SHP77 (cell line): ENCODE measurements around the gene SHQ1.

Source experiments
- DNase-seq, 2 experiments: peaks; one replicate each; lab custom pipeline; 2025; lab: John Stamatoyannopoulos, UW

SHQ1 gene

DNA sequence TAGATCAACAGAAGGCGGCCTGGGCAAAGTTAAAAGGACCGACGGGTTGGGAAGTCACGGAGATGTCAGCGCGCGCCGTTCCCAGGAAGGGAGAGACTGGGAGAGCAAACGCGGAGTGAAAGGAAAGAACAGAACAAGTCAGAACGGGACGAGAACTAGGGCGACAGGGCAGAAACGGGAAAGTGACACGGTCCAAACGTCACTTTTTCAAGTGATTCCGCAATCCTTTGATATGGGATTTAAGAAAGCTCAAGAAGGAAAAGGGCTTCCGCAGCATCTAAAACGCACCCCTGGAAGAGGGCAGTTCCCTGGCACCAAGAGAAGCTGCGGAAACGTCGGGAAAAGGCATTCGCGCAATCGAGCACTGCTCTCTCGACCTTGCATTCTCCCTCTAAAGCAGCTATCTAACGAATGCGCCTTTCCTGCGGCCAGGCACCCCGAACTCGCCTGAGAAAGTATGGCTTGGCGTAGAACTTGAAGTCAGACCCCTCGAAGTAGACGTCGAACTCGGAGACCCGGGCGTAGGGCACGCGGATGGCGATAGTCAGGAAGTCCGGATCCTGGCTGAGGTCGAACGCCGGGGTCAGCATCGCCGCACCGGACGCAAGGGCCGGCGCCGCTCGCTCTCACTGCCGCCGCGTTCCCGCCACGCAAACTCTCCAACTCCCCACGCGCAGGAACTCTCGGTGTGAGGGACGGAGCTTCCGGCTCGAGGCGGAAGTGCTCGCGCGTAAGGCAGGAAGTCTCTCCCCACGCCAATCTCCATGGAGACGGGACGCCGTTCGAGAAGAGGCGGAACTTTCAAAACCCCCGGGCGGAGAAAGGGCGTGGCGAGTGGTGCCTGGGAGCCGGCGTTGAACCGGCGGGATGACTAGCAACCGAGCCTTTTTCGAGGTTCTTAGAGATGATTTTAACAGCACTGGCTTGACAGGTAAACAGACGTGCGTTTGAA lies at the start of gene SHQ1:
TSS of gene SHQ1 (minus strand) at position 695 of the 952 bp plus-strand sequence. CDS start at position 590, 105 bp downstream.
- peak; percentile 94 to 95 for DNase-seq

DNA sequence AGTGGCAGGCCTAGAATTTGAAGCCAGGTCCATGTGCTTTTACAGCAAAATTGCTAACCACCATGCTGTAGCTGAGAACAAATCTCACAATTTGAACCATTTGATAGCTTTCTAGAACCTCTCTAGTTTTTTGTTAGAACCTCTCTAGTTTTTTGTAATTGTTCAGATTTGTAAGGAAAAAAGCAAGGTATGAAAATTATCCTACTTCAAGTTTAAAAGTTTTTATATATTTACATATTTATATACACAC lies 49.4 kb upstream of the SHQ1 start:
- DNase-seq = no peak

DNA sequence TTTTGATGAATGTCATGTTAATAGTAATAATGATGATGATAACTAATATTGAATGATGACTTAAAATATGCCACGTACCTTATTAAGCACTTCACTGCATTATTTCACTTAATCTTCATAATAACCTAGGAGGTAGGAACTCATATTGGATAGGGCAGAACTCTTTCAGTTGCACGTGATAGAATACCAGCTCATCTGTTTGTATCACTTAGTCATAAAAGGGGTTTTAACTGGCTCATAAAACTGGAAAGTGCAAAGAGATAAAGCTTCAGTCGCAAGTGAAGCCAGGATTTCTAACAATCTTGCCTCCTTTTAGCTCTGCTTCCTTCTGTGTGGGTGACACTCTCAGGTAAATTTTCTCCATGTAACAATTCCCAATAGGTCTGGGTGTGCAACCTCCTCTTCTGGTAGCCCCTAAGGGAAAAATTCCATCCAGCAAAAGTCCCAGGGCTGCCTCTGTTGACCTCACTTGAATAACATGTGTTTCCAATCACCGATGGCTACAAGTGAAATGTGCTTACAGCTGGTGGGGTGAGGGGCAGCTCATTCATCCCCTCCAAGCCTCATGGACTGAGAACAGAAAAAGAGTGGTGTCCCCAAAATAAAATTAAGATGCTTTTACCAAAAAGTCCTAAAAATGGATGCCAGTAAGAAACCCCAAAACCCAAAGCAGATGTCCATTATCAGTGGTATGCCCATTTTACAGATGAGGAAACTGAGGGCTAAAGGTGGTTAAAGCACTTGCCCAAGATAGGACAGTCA lies 48.9 kb upstream of the SHQ1 start:
- DNase-seq = no peak

DNA sequence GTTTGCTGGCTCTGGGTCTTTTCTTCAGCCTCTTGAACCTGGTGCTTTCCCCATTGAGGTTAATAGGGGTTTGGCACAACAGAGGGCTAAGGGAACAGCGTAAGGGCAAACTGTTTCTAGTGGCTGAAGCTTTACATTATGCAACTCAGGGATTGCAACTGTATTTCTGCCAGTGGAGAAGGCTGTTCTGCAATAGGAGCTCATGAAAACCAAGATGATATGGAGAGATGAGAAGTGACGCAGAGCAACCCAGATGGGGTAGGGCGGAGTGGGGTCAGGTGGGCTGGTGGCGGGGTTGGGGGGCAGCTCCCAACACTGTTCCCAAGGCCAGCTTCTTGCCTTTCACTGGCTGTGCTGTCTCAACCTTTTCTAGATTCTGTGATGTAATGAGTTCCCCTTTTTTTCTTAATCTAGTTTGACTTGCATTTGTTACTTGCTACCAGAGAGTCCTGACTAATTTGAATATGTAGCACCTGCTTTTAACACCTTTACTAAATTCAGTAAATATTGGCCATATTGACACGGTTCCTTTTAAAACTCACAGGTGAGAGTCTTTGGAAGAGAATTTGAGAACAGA lies 46.8 kb upstream of the SHQ1 start:
- no peak for DNase-seq

DNA sequence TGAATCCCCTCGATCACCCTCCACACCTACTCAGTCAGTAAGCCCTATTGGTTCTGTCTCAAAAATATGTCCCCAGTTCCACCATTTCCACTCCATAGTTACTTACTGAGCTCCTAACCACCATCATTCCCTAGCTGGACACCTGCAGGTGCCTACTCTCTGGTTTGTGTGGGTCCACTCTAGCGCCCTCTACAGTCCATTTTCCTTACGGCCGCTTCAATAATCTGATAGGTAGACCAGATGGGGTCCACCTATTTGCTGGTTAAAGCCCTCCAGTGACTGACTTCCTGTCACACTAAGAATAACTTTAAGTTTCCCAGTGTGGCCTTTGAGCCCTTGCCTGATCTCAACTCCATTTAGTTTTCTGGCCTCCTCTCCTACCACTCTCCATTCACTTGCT lies 44.6 kb upstream of the SHQ1 start:
- DNase-seq = no peak

DNA sequence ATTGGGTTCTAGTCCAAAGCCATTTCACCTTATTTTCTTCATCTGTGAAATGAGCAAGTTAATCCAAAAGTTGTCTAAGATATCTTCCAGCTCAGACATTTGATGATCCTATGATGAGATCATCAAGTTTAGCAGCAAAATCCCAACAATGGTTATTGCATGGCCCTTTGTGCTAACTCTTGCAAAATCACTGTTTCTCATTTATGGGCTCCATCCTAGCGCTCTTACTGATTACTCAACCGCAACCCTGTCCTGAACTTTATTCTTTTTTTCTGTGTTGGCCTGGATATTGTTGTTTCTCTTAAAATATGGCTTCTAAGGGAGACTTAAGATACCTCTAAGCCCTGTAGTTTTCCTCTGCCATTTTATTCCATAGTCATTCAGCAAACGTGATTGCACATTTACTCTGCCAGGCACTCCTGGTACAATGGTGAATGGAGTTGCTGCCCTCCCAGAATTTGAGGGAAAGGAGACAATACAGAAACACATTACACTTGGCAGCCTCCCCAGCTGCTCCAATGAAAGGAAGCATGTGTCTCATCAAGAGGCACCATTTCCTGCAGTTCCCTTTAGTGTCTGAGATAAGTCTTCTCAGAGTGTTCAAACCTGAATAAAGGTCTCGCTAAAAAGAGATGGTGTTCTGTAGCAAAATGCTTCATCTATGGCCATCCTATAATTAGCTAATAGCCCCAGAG lies 44.0 kb upstream of the SHQ1 start:
- DNase-seq = no peak

DNA sequence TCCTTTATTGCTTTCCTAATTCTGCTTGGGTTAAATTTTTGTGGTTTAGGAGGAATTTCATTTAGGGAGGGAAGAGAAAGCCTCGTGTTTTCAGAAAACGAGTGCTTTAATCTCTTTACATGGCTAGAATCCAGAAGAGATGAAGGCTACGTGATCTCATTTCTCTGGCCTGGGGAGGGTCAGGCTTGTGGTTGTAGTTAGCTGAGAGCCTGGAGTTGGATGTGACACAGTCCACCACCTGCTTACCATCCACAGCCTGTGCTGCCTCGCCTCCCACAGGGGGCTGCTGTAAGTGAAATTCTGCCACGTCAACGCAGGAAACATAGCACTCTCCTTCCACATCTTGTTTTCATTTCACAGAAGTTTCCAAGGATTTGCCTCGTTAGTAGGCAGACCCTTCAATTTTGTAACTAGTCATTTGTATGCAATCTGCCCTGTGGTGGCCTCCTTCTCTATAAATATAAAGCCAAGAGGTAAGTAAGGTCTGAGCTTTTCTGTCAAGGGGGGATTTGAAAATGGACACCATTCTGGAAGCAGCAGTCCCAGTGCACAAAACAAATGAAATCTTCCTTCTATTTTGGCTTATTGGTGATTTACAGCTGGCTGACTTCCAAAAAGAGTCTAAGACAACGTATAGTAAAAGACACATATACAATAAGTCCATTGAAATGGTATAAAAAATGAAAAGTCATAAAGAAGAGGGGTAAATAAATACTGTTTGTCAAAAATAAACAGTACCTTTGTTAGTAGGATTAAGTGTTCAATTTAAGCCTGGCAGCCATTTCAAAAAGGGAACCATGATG lies 43.0 kb upstream of the SHQ1 start:
- peak; percentile 14 to 21 for DNase-seq

DNA sequence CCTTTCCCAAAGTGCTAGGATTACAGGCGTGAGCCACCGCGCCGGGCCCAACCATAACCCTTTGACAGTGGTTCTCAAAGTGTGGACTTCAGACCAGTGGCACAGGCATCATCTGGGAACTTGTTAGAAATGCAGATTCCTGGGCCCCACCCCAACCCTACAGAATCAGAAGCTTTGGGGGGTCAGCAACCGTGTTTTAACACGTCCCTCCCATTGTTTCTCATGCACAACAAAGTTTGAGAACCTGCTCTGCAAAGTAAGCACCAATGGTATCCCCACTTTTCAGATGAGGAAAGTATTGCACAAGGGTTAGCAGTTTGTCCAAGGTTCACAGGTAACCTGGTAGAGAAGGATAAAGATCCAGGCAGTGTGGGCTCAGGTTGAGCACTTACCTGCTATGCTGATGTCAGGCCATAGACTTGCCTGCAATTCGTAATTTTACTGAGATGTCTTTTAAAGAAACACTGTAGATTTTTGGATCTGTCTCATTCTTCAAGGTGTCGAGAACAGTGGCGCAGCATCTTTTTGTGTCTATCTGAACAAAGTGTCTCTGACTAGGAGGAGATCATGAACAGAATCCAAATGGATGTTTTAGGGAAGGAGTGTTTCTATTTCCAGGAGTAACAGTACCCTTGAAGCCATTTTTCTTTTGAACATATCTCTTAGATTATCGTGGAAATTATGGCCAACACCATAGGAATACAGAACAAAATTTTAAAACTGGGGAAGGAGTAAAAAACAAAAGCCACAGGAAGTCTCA lies 42.1 kb upstream of the SHQ1 start:
- no peak for DNase-seq

DNA sequence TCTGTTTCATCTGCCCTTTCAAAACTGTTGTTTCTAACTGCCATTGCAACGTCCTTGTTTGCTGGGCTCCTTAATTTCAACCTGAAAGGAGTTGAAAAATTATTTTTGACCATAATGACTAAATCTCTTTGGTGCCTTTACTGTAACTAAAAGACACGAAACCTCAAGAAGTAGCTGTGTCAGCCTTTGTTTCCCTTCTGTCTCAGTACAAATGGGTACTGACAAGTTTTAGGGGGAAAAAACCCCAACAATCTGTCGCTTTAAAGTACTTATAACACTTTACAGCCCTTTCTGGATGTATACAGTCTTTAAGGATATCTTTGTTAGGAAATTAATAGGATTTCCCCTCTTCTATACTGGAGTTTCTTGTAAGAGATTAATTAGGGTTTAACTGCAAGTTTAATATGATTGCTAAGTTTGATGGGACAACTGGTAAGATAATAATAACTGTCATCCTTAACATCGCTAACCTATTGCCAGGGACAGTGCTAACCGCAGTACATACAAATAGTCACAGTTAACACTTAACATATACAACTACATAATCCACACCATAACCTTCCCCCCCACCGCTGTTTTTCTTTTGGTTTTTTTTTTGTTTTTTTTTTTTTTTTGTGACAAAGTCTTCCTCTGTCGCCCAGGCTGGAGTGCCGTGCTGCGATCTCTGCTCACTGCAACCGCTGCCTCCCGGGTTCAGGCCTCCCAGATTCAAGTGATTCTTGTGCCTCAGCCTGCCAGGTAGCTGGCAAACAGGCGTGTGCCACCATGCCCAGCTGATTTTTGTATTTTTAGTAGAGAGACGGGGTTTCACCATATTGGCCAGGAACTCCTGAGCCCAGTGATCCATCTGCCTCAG lies 41.3 kb upstream of the SHQ1 start:
- no peak for DNase-seq

DNA sequence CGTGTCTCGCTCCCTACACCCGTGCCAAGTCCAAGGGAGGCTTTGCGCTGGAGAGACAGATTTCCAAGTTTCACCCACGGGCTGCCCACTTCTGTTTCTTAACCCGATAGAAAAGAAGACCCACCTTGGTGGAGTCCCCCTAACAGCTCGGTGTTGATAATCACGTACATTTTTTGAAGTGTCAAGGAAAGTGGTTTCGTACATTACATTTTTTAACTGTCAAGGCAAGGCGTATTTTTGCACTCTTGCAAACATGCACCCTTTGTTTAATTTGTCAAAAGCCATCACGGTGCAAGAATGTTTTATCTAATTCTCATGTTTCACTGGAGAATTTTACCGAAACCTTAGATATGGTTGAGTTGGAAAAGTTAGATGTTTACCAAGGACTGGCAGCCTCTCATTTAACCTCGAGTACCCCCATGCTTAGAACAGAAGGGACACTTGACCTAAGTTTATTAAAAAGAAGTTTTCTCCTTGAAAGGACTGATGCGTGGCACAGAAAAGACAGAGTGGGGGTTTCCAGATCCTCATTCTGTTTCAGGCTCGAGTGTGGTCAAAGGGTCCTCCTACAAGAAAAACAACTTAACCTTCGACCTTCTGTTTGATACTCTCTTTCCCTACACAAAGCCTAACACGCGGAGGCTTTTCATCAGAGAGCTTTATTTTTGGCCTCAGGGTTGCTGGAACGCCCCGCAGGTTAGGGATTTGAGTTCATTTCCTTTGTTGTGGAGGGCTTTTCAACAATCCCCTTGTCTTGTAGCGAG lies 40.5 kb upstream of the SHQ1 start:
- no peak for DNase-seq

DNA sequence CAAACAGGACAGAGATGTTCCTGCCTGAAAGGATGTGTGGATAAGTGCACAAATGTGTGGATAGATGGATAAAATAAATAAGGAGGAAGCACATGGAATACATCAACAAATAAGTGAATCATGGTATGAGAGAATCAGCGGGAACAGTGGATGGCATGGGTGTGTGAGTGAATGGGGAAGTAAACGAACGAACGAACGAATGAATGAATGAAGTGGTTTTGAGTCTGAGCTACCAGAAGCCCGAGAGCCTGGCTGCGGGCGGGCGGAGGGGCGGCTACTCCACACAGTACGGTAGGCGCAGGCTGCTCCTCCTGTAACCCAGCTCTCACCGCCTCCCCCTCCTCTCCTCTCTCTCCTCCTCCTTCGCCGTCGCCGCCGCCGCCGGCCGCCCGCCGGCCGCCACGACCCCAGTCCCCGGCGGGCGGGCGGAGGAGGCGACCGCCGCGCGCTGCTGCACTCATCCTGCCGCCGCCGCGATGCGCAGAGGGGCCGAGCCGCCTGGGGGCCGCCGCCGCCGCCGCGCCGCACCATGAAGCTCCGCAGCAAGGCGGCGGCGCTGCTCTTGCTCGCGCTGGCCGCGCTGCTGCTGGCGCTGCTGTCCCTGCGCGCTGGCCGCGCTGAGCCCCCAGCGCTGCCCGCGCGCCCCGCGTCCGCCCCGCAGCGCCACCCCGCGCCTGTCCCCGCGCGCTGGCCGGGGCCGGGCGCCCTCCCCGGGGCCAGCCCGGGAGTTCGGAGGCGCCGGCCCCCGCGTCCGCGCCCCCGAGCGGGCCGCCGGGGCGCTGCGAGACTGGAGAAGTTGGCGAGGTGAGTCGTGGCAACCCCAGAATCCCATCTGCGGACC lies 39.7 kb upstream of the SHQ1 start, which contains the start of gene GXYLT2:
TSS of gene GXYLT2 (plus strand) at position 342 of the 841 bp plus-strand sequence. CDS start at position 530, 188 bp downstream.
- peak; percentile 34 to 67 for DNase-seq

DNA sequence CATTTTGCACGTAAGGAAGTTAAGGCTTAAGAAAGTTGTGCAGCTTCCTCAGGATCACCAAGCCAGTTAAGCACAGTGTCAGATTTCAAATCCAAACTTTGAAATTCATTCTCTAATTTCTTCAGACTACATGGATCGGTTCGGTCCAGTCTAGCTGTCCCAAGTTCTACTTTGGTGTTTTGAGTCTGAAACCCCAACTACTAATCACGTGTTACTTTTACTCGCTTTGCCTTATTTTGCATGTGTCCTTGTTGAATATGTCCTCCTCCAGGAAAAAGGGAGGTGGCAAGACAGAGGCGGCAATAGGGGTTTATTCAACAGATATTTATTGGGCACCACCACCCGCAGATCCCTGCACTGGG lies 39.1 kb upstream of the SHQ1 start:
- DNase-seq = no peak

DNA sequence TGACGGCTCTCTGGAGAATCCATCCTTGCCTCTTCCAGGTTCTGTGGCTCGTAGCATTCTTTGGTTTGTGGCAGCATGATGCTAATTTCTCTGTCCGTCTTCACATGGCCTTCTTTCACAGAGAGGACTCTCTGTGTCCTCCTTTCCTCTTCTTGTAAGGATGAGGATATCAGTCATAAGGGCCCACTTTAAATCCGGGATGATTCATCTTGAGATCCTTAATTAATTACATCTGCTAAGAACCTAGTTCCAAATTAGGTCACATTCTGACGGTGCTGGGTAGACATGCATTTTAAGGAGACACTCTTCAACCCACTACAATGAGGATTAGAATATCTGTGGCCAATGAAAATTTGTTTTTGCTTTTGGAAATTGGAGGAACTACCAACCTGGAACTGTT lies 23.9 kb upstream of the SHQ1 start:
- no peak for DNase-seq

DNA sequence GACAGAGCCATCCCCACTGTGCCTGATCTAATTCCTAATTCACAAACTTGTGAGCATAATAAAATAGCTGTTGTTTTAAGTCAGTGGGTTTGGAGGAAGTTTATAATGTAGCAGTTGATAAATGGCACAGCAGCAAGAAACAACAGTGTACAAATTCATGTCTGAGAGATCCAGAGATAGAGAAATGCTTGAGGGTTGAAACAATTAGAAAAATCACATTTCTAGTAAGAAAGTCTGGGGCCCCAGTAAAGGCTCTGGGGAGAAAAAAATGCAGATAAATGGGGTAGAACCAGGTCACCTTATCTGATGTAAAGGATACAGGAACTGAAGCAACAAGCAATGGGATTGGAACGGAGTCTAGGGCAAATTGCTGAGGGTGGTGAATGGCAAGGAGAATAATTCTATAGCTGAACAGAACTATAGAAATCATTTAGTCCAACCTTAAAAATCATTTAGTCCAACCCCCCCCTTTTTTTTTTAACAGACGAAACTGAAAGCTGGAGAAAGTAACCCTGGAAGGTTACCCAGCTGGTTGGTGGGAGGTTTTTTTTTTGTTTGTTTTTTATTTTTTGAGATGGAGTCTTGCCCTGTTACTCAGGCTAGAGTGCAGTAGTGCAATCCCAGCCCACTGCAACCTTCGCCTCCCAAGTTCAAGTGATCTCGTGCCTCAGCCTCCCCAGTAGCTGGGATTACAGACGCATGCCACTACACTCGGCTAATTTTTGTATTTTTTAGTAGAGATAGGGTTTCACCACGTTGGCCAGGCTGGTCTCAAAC lies 14.3 kb upstream of the SHQ1 start:
- DNase-seq = no peak

DNA sequence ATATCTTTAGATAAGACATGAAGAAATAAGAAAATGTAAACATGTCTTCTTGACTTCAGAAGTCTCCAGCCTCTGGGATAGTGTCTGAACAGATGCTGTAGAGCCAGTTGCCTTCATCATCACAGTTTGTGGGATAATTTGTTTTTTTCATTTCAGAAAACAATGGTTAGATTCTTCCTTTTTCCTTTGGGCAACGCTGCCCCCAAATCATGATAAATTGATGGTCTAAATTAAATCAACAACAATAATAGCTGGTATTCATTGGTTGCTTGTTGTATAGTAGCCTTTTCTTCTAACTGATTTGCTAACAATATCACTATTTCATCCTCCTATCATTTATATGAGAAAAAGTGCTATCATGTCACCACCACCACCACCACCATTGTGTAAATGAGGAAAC lies 12.6 kb upstream of the SHQ1 start:
- no peak for DNase-seq

DNA sequence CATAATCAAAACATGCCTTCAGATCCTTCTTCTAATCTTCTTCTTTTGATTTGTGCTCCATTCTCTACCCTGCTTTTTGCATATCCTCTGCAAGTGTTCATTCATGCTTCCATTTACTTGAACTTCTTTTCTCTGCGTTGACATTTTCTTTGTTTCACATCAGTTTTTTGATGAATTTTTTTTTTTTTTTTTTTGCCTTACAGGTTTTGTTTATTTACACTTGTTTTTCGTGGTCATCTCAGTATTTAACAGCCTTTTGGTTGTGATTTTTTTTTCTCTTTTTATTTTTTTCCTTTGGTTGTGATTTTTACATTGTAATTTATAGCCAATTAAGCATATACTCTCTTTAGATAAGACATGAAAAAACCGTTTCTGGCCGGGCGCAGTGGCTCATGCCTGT lies 11.8 kb upstream of the SHQ1 start:
- no peak for DNase-seq

DNA sequence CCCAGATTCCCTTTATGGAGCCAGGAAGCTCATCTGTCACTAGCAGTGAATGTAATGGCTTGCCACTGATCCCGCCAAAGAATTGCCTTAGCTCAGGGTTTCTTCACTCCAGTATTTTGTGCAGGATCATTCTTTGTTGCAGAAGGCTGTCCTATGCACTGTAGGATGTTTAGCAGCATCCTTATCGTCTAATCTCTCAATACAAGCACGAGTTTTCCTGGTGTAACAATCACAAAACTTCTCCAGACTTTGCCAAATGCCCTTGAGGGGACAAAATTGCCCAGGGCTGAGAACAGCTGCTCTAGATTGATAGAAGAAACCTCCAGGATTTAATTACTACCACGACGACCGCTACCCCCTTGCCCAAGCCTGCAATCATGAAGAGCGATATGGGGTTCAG lies 6.8 kb upstream of the SHQ1 start:
- DNase-seq = no peak
